H9 (cell line): ENCODE measurements around the gene FRRS1. TPM values are rescaled to one million over a fixed set of nuclear protein-coding genes. Genes with fewer than 3 reads are reported as not detected.

Experiments
- DNase-seq: peaks from one replicate; pipeline ENCODE4 v3.0.0-alpha.2; 2017
- H2AFZ ChIP-seq: one replicate; pipeline ENCODE4 v1.6.1; 2013; ENCODE audit warnings: mild to moderate bottlenecking, low read length, control low read depth, moderate library complexity
- H2AK5ac ChIP-seq: 2 replicates; pipeline ENCODE4 v1.6.1; 2013; ENCODE audit warnings: low read length, control low read depth, mixed read lengths; ENCODE audit not compliant: insufficient read length
- H2BK120ac ChIP-seq: one replicate; pipeline ENCODE4 v1.6.1; 2013; ENCODE audit warnings: low read depth, mild to moderate bottlenecking, low read length, control low read depth, inconsistent platforms; ENCODE audit not compliant: poor library complexity, severe bottlenecking
- H2BK12ac ChIP-seq: 2 replicates; pipeline ENCODE4 v1.6.1; 2013; ENCODE audit warnings: low read length, control low read depth, mixed read lengths, low read depth; ENCODE audit not compliant: insufficient read length
- H2BK15ac ChIP-seq: 2 replicates; pipeline ENCODE4 v1.6.1; 2013; ENCODE audit warnings: low read depth, low read length, control low read depth
- H2BK20ac ChIP-seq: one replicate; pipeline ENCODE4 v1.6.1; 2013; ENCODE audit warnings: low read depth, mild to moderate bottlenecking, low read length, control low read depth, inconsistent platforms; ENCODE audit not compliant: poor library complexity, severe bottlenecking
- H2BK5ac ChIP-seq: 2 replicates; pipeline ENCODE4 v1.6.1; 2013; ENCODE audit warnings: low read length, control low read depth, mixed read lengths; ENCODE audit not compliant: insufficient read length
- H3K14ac ChIP-seq: 2 replicates; pipeline ENCODE4 v1.6.1; 2013; ENCODE audit warnings: low read length, control low read depth; ENCODE audit not compliant: insufficient read depth
- H3K18ac ChIP-seq: 2 replicates; pipeline ENCODE4 v1.6.1; 2013; ENCODE audit warnings: low read depth, mild to moderate bottlenecking, mixed read lengths, low read length, control low read depth; ENCODE audit not compliant: insufficient read length
- H3K23ac ChIP-seq: 2 replicates; pipeline ENCODE4 v1.6.1; 2013; ENCODE audit warnings: low read length, control low read depth, mixed read lengths, low read depth; ENCODE audit not compliant: insufficient read length
- H3K23me2 ChIP-seq: 2 replicates; pipeline ENCODE4 v1.6.1; 2013; ENCODE audit warnings: low read depth, mild to moderate bottlenecking, mixed read lengths, low read length, control low read depth; ENCODE audit not compliant: insufficient read length, poor library complexity, severe bottlenecking
- H3K27ac ChIP-seq: 2 replicates; pipeline ENCODE4 v1.5.1; 2013; ENCODE audit warnings: low read length, control low read depth, mixed read lengths, low read depth; ENCODE audit not compliant: insufficient read length
- H3K27me3 ChIP-seq: 2 replicates; pipeline ENCODE4 v1.6.1; 2013; ENCODE audit warnings: low read length, control low read depth, inconsistent platforms; ENCODE audit not compliant: insufficient read depth
- H3K4ac ChIP-seq: 2 replicates; pipeline ENCODE4 v1.6.1; 2013; ENCODE audit warnings: low read depth, mild to moderate bottlenecking, control low read depth, inconsistent platforms, low read length, moderate library complexity
- H3K4me1 ChIP-seq: 2 replicates; pipeline ENCODE4 v1.6.1; 2013; ENCODE audit warnings: low read length, control low read depth, inconsistent platforms; ENCODE audit not compliant: insufficient read depth
- H3K4me2 ChIP-seq: 2 replicates; pipeline ENCODE4 v1.6.1; 2013; ENCODE audit warnings: low read length, control low read depth, mixed read lengths; ENCODE audit not compliant: insufficient read length, insufficient read depth
- H3K56ac ChIP-seq: 2 replicates; pipeline ENCODE4 v1.6.1; 2013; ENCODE audit warnings: low read depth, mild to moderate bottlenecking, mixed read lengths, low read length, control low read depth; ENCODE audit not compliant: insufficient read length
- H3K79me1 ChIP-seq: 2 replicates; pipeline ENCODE4 v1.6.1; 2013; ENCODE audit warnings: low read depth, mild to moderate bottlenecking, moderate library complexity, low read length, control low read depth, inconsistent platforms; ENCODE audit not compliant: insufficient read depth, poor library complexity, severe bottlenecking
- H3K79me2 ChIP-seq: 2 replicates; pipeline ENCODE4 v1.6.1; 2013; ENCODE audit warnings: low read length, control low read depth, inconsistent platforms; ENCODE audit not compliant: insufficient read depth
- H3K9ac ChIP-seq: 2 replicates; pipeline ENCODE4 v1.6.1; 2013; ENCODE audit warnings: low read length, control low read depth, mixed read lengths; ENCODE audit not compliant: insufficient read length; ENCODE audit errors: extremely low read depth
- H3K9me3 ChIP-seq: one replicate; pipeline ENCODE4 v1.6.1; 2013; ENCODE audit warnings: low read depth, low read length, inconsistent platforms; ENCODE audit not compliant: control insufficient read depth
- H3T11ph ChIP-seq: one replicate; pipeline ENCODE4 v1.6.1; 2013; ENCODE audit warnings: mild to moderate bottlenecking, low read length, control low read depth, inconsistent platforms
- H4K20me1 ChIP-seq: one replicate; pipeline ENCODE4 v1.6.1; 2013; ENCODE audit not compliant: control insufficient read depth, insufficient read length, insufficient read depth
- H4K5ac ChIP-seq: 2 replicates; pipeline ENCODE4 v1.6.1; 2013; ENCODE audit warnings: low read depth, mild to moderate bottlenecking, mixed read lengths, low read length, control low read depth; ENCODE audit not compliant: insufficient read length
- H4K8ac ChIP-seq: replicated peaks from 2 replicates; pipeline ENCODE4 v1.6.1; 2013; ENCODE audit warnings: low read length, control low read depth, mixed read lengths, low read depth; ENCODE audit not compliant: insufficient read length
- H4K91ac ChIP-seq: 2 replicates; pipeline ENCODE4 v1.6.1; 2013; ENCODE audit warnings: low read depth, mild to moderate bottlenecking, moderate library complexity, mixed read lengths, low read length, control low read depth; ENCODE audit not compliant: insufficient read length
- H3K27ac Mint-ChIP-seq, 3 experiments: 2 replicates in 2 of 3; 3 replicates in 1 of 3; pipeline ENCODE4 v1.8.0; 2020 to 2021; ENCODE audit warnings: mixed read lengths in 3 of 3, mild to moderate bottlenecking in 1 of 3, moderate library complexity in 1 of 3
- H3K27me3 Mint-ChIP-seq: 2 replicates; pipeline ENCODE4 v1.8.0; 2021; ENCODE audit warnings: low read depth, mild to moderate bottlenecking, moderate library complexity, mixed read lengths
- H3K36me3 Mint-ChIP-seq, 3 experiments: 2 replicates in 2 of 3; 3 replicates in 1 of 3; pipeline ENCODE4 v1.8.0; 2020 to 2021; ENCODE audit warnings: low read depth in 3 of 3, mixed read lengths in 3 of 3; ENCODE audit not compliant: insufficient read depth in 1 of 3
- H3K4me1 Mint-ChIP-seq, 2 experiments: 2 replicates each; pipeline ENCODE4 v1.8.0; 2020; ENCODE audit warnings: mixed read lengths in 2 of 2
- H3K4me3 Mint-ChIP-seq, 2 experiments: 2 replicates in 1 of 2; 3 replicates in 1 of 2; pipeline ENCODE4 v1.8.0; 2020 to 2021; ENCODE audit warnings: mild to moderate bottlenecking in 2 of 2, mixed read lengths in 2 of 2, moderate library complexity in 1 of 2
- H3K9me3 Mint-ChIP-seq, 2 experiments: 2 replicates in 1 of 2; 3 replicates in 1 of 2; pipeline ENCODE4 v1.8.0; 2020; ENCODE audit warnings: mild to moderate bottlenecking in 2 of 2, mixed read lengths in 2 of 2, moderate library complexity in 1 of 2
- CTCF ChIP-seq: fragments of 200-600 bp; sonication (generic); conservative IDR thresholded peaks from 3 replicates; pipeline ENCODE4 v1.8.0; 2021; ENCODE audit warnings: antibody characterized with exemption, mild to moderate bottlenecking
- WGBS: extraction: QIAGEN DNeasy Blood & Tissue Kit; methylation state at CpG from one replicate; pipeline ENCODE4 v1.1.7; 2013; ENCODE audit warnings: missing lambda C conversion rate, low lambda C conversion rate, mixed read lengths; ENCODE audit not compliant: insufficient read length; ENCODE audit errors: extremely low coverage; 5-methylcytosine and 5-hydroxymethylcytosine counted together
- total RNA-seq: library from RNA; stranded (reverse); gene quantifications from 2 replicates; pipeline ENCODE4 v1.2.1, GENCODE V29; 2021

Gene FRRS1
- total RNA-seq, 1 experiment from 2014 or later: 5.6 TPM

DNA sequence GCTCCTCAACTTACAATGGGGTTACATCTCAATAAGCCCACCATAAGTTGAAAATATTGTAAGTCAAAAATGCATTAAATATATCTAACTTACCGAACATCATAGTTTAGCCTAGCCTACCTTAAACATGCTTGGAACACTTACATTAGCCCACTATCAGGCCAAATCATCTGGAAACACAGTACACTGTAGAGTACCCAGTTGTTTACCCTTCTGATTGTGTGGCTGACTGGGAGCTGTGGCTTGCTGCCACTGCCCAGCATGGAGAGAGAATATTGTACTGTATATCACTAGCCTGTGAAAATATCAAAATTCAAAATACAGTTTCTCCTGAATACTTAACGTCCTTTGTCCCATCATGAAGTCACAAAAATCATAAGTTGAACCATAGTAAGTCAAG lies 40.4 kb upstream of the FRRS1 start:
- no peak overlapping the region for H3K9ac ChIP-seq
- H3K4me1 ChIP-seq: no peaks in the 10 kb centered on the region
- H3K14ac ChIP-seq: no peak overlapping the region
- H3K27me3 Mint-ChIP-seq: 0 out of 2 replicates have a peak, but pooled peaks cover 4% of the 10 kb centered on the region
- WGBS: no CpG with 5 or more reads among the region's 2 CpGs
- no peaks in the 10 kb centered on the region for H3K79me2 ChIP-seq
- DNase-seq: no peak
- H3K9me3 Mint-ChIP-seq: no peaks in the 10 kb centered on the region
- no peak overlapping the region for H2AFZ ChIP-seq
- no peak overlapping the region for H3K27ac Mint-ChIP-seq
- no peak overlapping the region for H3K56ac ChIP-seq
- no peaks in the 10 kb centered on the region for H3K79me1 ChIP-seq
- H3K4me2 ChIP-seq: no peak overlapping the region
- H2BK15ac ChIP-seq: no peak overlapping the region
- no peak overlapping the region for H2BK120ac ChIP-seq
- no peak overlapping the region for H4K5ac ChIP-seq
- H3K4ac ChIP-seq: no peak overlapping the region
- no peaks in the 10 kb centered on the region for H3K23me2 ChIP-seq
- H2BK5ac ChIP-seq: no peak overlapping the region
- H3K4me1 Mint-ChIP-seq: peaks cover 0 to 8% of the 10 kb centered on the region in 2 experiments; a peak in 2 of 4 replicates
- H2BK12ac ChIP-seq: no peak overlapping the region
- no peak overlapping the region for H4K8ac ChIP-seq
- no peaks in the 10 kb centered on the region for H3K27me3 ChIP-seq
- H3K36me3 Mint-ChIP-seq: no peaks in the 10 kb centered on the region
- H2BK20ac ChIP-seq: no peak overlapping the region
- no peaks in the 10 kb centered on the region for H4K20me1 ChIP-seq
- H3K23ac ChIP-seq: no peak overlapping the region
- H3K4me3 Mint-ChIP-seq: no peak overlapping the region
- H3T11ph ChIP-seq: no peak overlapping the region
- no peak for TF ChIP-seq CTCF
- H3K18ac ChIP-seq: no peak overlapping the region
- no peak overlapping the region for H3K27ac ChIP-seq
- H3K9me3 ChIP-seq: no peaks in the 10 kb centered on the region
- H2AK5ac ChIP-seq: no peak overlapping the region
- no peak overlapping the region for H4K91ac ChIP-seq
